GM10248 (cell line): Measurements from ENCODE around the gene CARMIL1.

Experiments
- CTCF ChIA-PET: fragments of 300-600 bp; sonication (Branson Sonifier 250); formaldehyde crosslinking; extraction: SDS; loops from one replicate; lab custom pipeline; 2021; ENCODE audit warnings: antibody characterized with exemption; lab: Yijun Ruan, JAX
- POLR2A ChIA-PET: fragments of 350-650 bp; sonication (Branson Sonifier 250); formaldehyde crosslinking; extraction: SDS; loops from one replicate; lab custom pipeline; 2020; ENCODE audit warnings: antibody characterized with exemption; lab: Yijun Ruan, JAX
- DNase-seq: peaks from one replicate; pipeline ENCODE4 v3.0.0; 2012; ENCODE audit errors: extremely low spot score
- CTCF ChIP-seq: IDR thresholded peaks from 2 replicates; pipeline ENCODE4 v1.5.1; 2012; ENCODE audit warnings: mild to moderate bottlenecking, low read depth; ENCODE audit errors: extremely low read depth, missing control alignments, control extremely low read depth

CARMIL1 gene

GRCh38 chr6:25669413-25669812 lies 390.2 kb downstream of the CARMIL1 start:
- TF ChIP-seq CTCF, result no peak
- ChIA-PET POLR2A (no interaction called here), CTCF (no interaction called here)
- no peak for DNase-seq
